HCT116 (cell line): ENCODE measurements around the gene CACNB2. TPM values are rescaled to one million over a fixed set of nuclear protein-coding genes. Genes with fewer than 3 reads are reported as not detected.

Experiments used
- ATAC-seq: fragments of 200-7000 bp; cut with Tn5 transposase; 2 replicates; pipeline ENCODE4 v1.9.1; 2020; ENCODE audit warnings: mild to moderate bottlenecking, moderate library complexity
- BruUV-seq: library from RNA; stranded (reverse); fragments of 400-500 nt; replicated peaks from 2 replicates; lab custom pipeline; 2021; lab: Mats Ljungman, UMichigan
- CTCF ChIA-PET: fragments of 300-600 bp; sonication (Branson Sonifier 250); formaldehyde crosslinking; loops from one replicate; lab custom pipeline; 2021; ENCODE audit warnings: antibody characterized with exemption; lab: Charles Lee
- POLR2A ChIA-PET: fragments of 300-600, 350-600 bp; sonication (Branson Sonifier 250); formaldehyde crosslinking; loops from one replicate; lab custom pipeline; 2021; ENCODE audit warnings: antibody characterized with exemption; lab: Charles Lee
- RAD21 ChIA-PET, 2 experiments: fragments of 300-600 bp; sonication (Branson Sonifier 250); formaldehyde crosslinking; loops; one replicate each; lab custom pipeline; 2023; ENCODE audit warnings: low total read pairs in 2 of 2; ENCODE audit not compliant: uncharacterized antibody in 2 of 2, unreplicated experiment in 2 of 2, low non-redundant PET in 1 of 2; lab: Charles Lee
- DNase-seq: peaks from one replicate; pipeline ENCODE4 v3.0.0-alpha.2; 2010; ENCODE audit warnings: low read depth, low spot score
- H2AFZ ChIP-seq: fragments of 200-600 bp; shearing (Covaris generic), sonication (generic); 2 replicates; pipeline ENCODE4 v1.6.1; 2017; ENCODE audit warnings: low read depth, mixed run types, mixed read lengths, antibody characterized with exemption, low read length; ENCODE audit not compliant: poor library complexity, severe bottlenecking
- H3K27ac ChIP-seq: 2 replicates; pipeline ENCODE4 v1.5.1; 2012; ENCODE audit warnings: low read depth, low read length
- H3K27me3 ChIP-seq: fragments of 200-600 bp; sonication (generic); 2 replicates; pipeline ENCODE4 v1.6.1; 2016; ENCODE audit warnings: mixed run types, low read length, mixed read lengths; ENCODE audit not compliant: insufficient read depth
- H3K36me3 ChIP-seq, 2 experiments: fragments of 200-500 bp in 1 of 2; fragments of 200-600 bp in 1 of 2; sonication (Bioruptor generic) in 1 of 2; sonication (generic) in 1 of 2; 2 replicates each; pipeline versions ENCODE4 v1.5.1 to v1.6.1; 2014 to 2016; ENCODE audit warnings: low read length in 2 of 2, inconsistent platforms in 1 of 2, mixed read lengths in 1 of 2, mixed run types in 1 of 2; ENCODE audit not compliant: insufficient read depth in 2 of 2, control insufficient read depth in 1 of 2
- H3K4me1 ChIP-seq, 2 experiments: fragments of 200-600 bp in 1 of 2; sonication (generic) in 1 of 2; 2 replicates each; pipeline versions ENCODE4 v1.5.1 to v1.6.1; 2012 to 2017; ENCODE audit warnings: low read length in 2 of 2, inconsistent platforms in 1 of 2, mild to moderate bottlenecking in 1 of 2, mixed read lengths in 1 of 2, mixed run types in 1 of 2, moderate library complexity in 1 of 2; ENCODE audit not compliant: insufficient read depth in 2 of 2, control insufficient read depth in 1 of 2
- H3K4me2 ChIP-seq: fragments of 200-600 bp; sonication (generic); 2 replicates; pipeline ENCODE4 v1.6.1; 2017; ENCODE audit warnings: mixed run types, low read length, mixed read lengths
- H3K4me3 ChIP-seq, 2 experiments: fragments of 200-600 bp in 1 of 2; sonication (generic) in 1 of 2; replicated peaks in 1 of 2; 2 replicates each; pipeline ENCODE4 v1.5.1; 2011 to 2016; ENCODE audit warnings: low read length in 2 of 2, control low read depth in 1 of 2, low read depth in 1 of 2, mild to moderate bottlenecking in 1 of 2, mixed read lengths in 1 of 2, mixed run types in 1 of 2
- H3K79me2 ChIP-seq: fragments of 200-600 bp; sonication (generic); 2 replicates; pipeline ENCODE4 v1.6.1; 2017; ENCODE audit warnings: mild to moderate bottlenecking, mixed run types, low read length, moderate library complexity, mixed read lengths; ENCODE audit not compliant: insufficient read depth
- H3K9ac ChIP-seq: fragments of 200-600 bp; sonication (generic); 2 replicates; pipeline ENCODE4 v1.6.1; 2016; ENCODE audit warnings: low read length, mixed read lengths
- H3K9me2 ChIP-seq: fragments of 200-600 bp; sonication (generic), shearing (Covaris generic); 2 replicates; pipeline ENCODE4 v1.6.1; 2017; ENCODE audit warnings: mixed run types, mild to moderate bottlenecking, moderate library complexity; ENCODE audit not compliant: insufficient read depth
- H3K9me3 ChIP-seq, 2 experiments: fragments of 200-500 bp in 1 of 2; fragments of 200-600 bp in 1 of 2; sonication (Bioruptor generic) in 1 of 2; sonication (generic) in 1 of 2; 2 replicates each; pipeline ENCODE4 v1.6.1; 2014 to 2017; ENCODE audit warnings: low read length in 2 of 2, mixed read lengths in 2 of 2, inconsistent platforms in 1 of 2, low read depth in 1 of 2, mild to moderate bottlenecking in 1 of 2, mixed run types in 1 of 2, moderate library complexity in 1 of 2; ENCODE audit not compliant: control insufficient read depth in 1 of 2, insufficient read depth in 1 of 2
- H4K20me1 ChIP-seq: fragments of 200-600 bp; sonication (generic), shearing (Covaris generic); 2 replicates; pipeline ENCODE4 v1.6.1; 2017; ENCODE audit warnings: mixed run types, mild to moderate bottlenecking, moderate library complexity; ENCODE audit not compliant: insufficient read depth
- CBX3 ChIP-seq: IDR thresholded peaks from 2 replicates; pipeline ENCODE4 v1.6.1; 2012; ENCODE audit warnings: low read depth
- CEBPB ChIP-seq: IDR thresholded peaks from 2 replicates; pipeline ENCODE4 v1.6.1; 2012; ENCODE audit warnings: low read depth
- ELF1 ChIP-seq: IDR thresholded peaks from 2 replicates; pipeline ENCODE4 v1.6.1; 2012; ENCODE audit warnings: low read depth, borderline replicate concordance
- EZH2phosphoT487 ChIP-seq: fragments of 200-600 bp; IDR thresholded peaks from 2 replicates; pipeline ENCODE4 v1.6.1; 2018; ENCODE audit warnings: antibody characterized with exemption, borderline replicate concordance
- FOSL1 ChIP-seq: IDR thresholded peaks from 2 replicates; pipeline ENCODE4 v1.6.1; 2012; ENCODE audit warnings: low read depth
- JUND ChIP-seq: IDR thresholded peaks from 2 replicates; pipeline ENCODE4 v1.6.1; 2012
- MAX ChIP-seq: IDR thresholded peaks from 2 replicates; pipeline ENCODE4 v1.6.1; 2012
- POLR2AphosphoS5 ChIP-seq: IDR thresholded peaks from 2 replicates; pipeline ENCODE4 v1.6.1; 2011; ENCODE audit warnings: mild to moderate bottlenecking, low read depth, low read length, moderate library complexity
- RAD21 ChIP-seq: IDR thresholded peaks from 2 replicates; pipeline ENCODE4 v1.6.1; 2012; ENCODE audit warnings: low read depth, mild to moderate bottlenecking
- SRF ChIP-seq: IDR thresholded peaks from 2 replicates; pipeline ENCODE4 v1.6.1; 2012; ENCODE audit warnings: low read depth
- YY1 ChIP-seq: IDR thresholded peaks from 2 replicates; pipeline ENCODE4 v1.6.1; 2011; ENCODE audit warnings: low read length, low read depth, moderate library complexity, mild to moderate bottlenecking; ENCODE audit not compliant: insufficient replicate concordance; ENCODE audit errors: extremely low read depth
- ZFX ChIP-seq: fragments of 450-650 bp; IDR thresholded peaks from 2 replicates; pipeline ENCODE4 v1.6.1; 2017
- ZNF274 ChIP-seq: fragments of 200-500 bp; sonication (Bioruptor generic); IDR thresholded peaks from 2 replicates; pipeline ENCODE4 v1.6.1; 2014; ENCODE audit warnings: mild to moderate bottlenecking, low read depth, low read length, inconsistent platforms
- intact Hi-C: fragments of 100-400 bp; cut with micrococcal nuclease; formaldehyde crosslinking; loops from 2 replicates; pipeline ENCODE4 v1.10.0; 2022
- total RNA-seq: library from RNA; stranded (reverse); gene quantifications from one replicate; pipeline ENCODE4 v1.2.1, GENCODE V29; 2021; ENCODE audit not compliant: unreplicated experiment

The CACNB2 gene
- total RNA-seq, 1 experiment from 2014 or later = 0.71 TPM

GRCh38 chr10:18449611-18450026, 309.4 kb downstream of the CACNB2 start (continued):
- no peak for TF ChIP-seq JUND
- no peak for TF ChIP-seq CEBPB
- no peak for TF ChIP-seq MAX
- TF ChIP-seq YY1 = no peak
- no peak for TF ChIP-seq RAD21
- TF ChIP-seq POLR2AphosphoS5 = no peak
- no peak for TF ChIP-seq FOSL1
- no peak for TF ChIP-seq ELF1

- ChIA-PET RAD21 (no interaction called here), POLR2A (no interaction called here), CTCF (no interaction called here)
- H3K27me3 ChIP-seq = peaks cover 8% of the 10 kb centered on the region
- H3K4me2 ChIP-seq = no peak overlapping the region
- no peak for ATAC-seq
- H3K79me2 ChIP-seq = no peaks in the 10 kb centered on the region
- no peak for DNase-seq
- H2AFZ ChIP-seq = no peak overlapping the region
- H3K4me3 ChIP-seq = no peak overlapping the region
- H3K27ac ChIP-seq = no peak overlapping the region
- no peaks in the 10 kb centered on the region for H3K36me3 ChIP-seq
- BruUV-seq = no TSS peak
- no peaks in the 10 kb centered on the region for H4K20me1 ChIP-seq
- H3K9ac ChIP-seq = no peak overlapping the region
- no peaks in the 10 kb centered on the region for H3K9me3 ChIP-seq
- H3K9me2 ChIP-seq = no peaks in the 10 kb centered on the region
- H3K4me1 ChIP-seq = no peaks in the 10 kb centered on the region
- TF ChIP-seq SRF (no peak), CEBPB (no peak), ZFX (no peak), JUND (no peak), ZNF274 (no peak), EZH2phosphoT487 (no peak), CBX3 (no peak), FOSL1 (no peak)
- intact Hi-C loops = no loop called here
These were observed 310.1 kb downstream of the CACNB2 start for GRCh38 chr10:18450298-18450697.
